Measurements from ENCODE around the gene EED.
"Not testable (repeated sequence)": the region's sequence is repeated elsewhere in the genome, so short reads cannot be mapped to it uniquely, and the experiment has no call there.

Gene EED

GRCh38 chr11:86228269-86229038, 16.1 kb upstream of the EED start:
- TF ChIP-seq GATA1 (IDR thresholded peaks at IDR 0.05; ENCODE audit: low read depth, low read length) (no peak), POLR2A (IDR thresholded peaks at IDR 0.05; ENCODE audit: low read length) (no peak)
- DNase-seq: no peak

GRCh38 chr11:86229039-86229330, 15.6 kb upstream of the EED start:
- DNase-seq: not testable (repeated sequence)

- no peak for DNase-seq
- TF ChIP-seq POLR2A (IDR thresholded peaks at IDR 0.05; ENCODE audit: low read length) (no peak), GATA1 (IDR thresholded peaks at IDR 0.05; ENCODE audit: low read depth, low read length) (no peak)
Measured at GRCh38 chr11:86230179-86230804, 14.3 kb upstream of the EED start.

GRCh38 chr11:86230921-86231434, 13.6 kb upstream of the EED start:
- peak in 1 of 2 experiments; percentile 19 for DNase-seq
- TF ChIP-seq POLR2A (IDR thresholded peaks at IDR 0.05; ENCODE audit: low read length): no peak

GRCh38 chr11:86232556-86232955, 12.0 kb upstream of the EED start:
- no peak for DNase-seq
- no peak for TF ChIP-seq POLR2A (IDR thresholded peaks at IDR 0.05; ENCODE audit: low read length)

GRCh38 chr11:86234831-86235461, 9.6 kb upstream of the EED start:
- TF ChIP-seq POLR2A (IDR thresholded peaks at IDR 0.05; ENCODE audit: low read length) (no peak), GATA1 (IDR thresholded peaks at IDR 0.05; ENCODE audit: low read depth, low read length) (no peak)
- no peak for DNase-seq

GRCh38 chr11:86237267-86237804, 7.2 kb upstream of the EED start:
- TF ChIP-seq GATA1 (IDR thresholded peaks at IDR 0.05; ENCODE audit: low read depth, low read length): no peak
- no peak for TF ChIP-seq POLR2A (IDR thresholded peaks at IDR 0.05; ENCODE audit: low read length)
- peak; percentile 37 to 46 for DNase-seq

- DNase-seq: no peak
- no peak for TF ChIP-seq GATA1 (IDR thresholded peaks at IDR 0.05; ENCODE audit: low read depth, low read length)
Measured at GRCh38 chr11:86240164-86240563, 4.4 kb upstream of the EED start.

GRCh38 chr11:86241956-86242535, 2.5 kb upstream of the EED start:
- TF ChIP-seq GATA1 (IDR thresholded peaks at IDR 0.05; ENCODE audit: low read depth, low read length) (no peak), POLR2A (IDR thresholded peaks at IDR 0.05; ENCODE audit: low read length) (no peak)
- no peak for DNase-seq

- DNase-seq: peak; percentile 63 to 81
- TF ChIP-seq GATA1 (IDR thresholded peaks at IDR 0.05; ENCODE audit: low read depth, low read length) (no peak), POLR2A (IDR thresholded peaks at IDR 0.05; ENCODE audit: low read length) (no peak)
Measured at GRCh38 chr11:86243396-86243795, 1.2 kb upstream of the EED start.

- TF ChIP-seq POLR2A (IDR thresholded peaks at IDR 0.05; ENCODE audit: low read length) (no peak), GATA1 (IDR thresholded peaks at IDR 0.05; ENCODE audit: low read depth, low read length) (no peak)
Measured at GRCh38 chr11:86244063-86244521, 461 bp upstream of the EED start.

GRCh38 chr11:86245369-86246292, 1.1 kb downstream of the EED start:
- DNase-seq: peak; percentile 36 to 53
- TF ChIP-seq GATA1 (IDR thresholded peaks at IDR 0.05; ENCODE audit: low read depth, low read length): no peak

More at GRCh38 chr11:86244063-86244521, 461 bp upstream of the EED start:
- no peak for DNase-seq

GRCh38 chr11:86246293-86246675, 1.7 kb downstream of the EED start:
- TF ChIP-seq POLR2A (IDR thresholded peaks at IDR 0.05; ENCODE audit: low read length) (no peak), GATA1 (IDR thresholded peaks at IDR 0.05; ENCODE audit: low read depth, low read length) (no peak)
- DNase-seq: peak in 1 of 2 experiments; percentile 30

Measured in erythroblast (primary cell).